Stimulated activated CD4-positive, alpha-beta T cell treated with anti-CD3 and anti-CD28 coated beads, Interleukin-15, amount 100 ng/mL, for 1 hour (primary cell): ENCODE data around the gene TMCO4.
"Not testable (repeated sequence)": the region's sequence is repeated elsewhere in the genome, so short reads cannot be mapped to it uniquely, and the experiment has no call there.

Source experiments
- DNase-seq, 2 donors: peaks; one replicate each; pipeline ENCODE4 v3.0.0-alpha.2; 2020; ENCODE audit warnings: low read depth in 1 of 2, low spot score in 1 of 2

TMCO4 gene

DNA sequence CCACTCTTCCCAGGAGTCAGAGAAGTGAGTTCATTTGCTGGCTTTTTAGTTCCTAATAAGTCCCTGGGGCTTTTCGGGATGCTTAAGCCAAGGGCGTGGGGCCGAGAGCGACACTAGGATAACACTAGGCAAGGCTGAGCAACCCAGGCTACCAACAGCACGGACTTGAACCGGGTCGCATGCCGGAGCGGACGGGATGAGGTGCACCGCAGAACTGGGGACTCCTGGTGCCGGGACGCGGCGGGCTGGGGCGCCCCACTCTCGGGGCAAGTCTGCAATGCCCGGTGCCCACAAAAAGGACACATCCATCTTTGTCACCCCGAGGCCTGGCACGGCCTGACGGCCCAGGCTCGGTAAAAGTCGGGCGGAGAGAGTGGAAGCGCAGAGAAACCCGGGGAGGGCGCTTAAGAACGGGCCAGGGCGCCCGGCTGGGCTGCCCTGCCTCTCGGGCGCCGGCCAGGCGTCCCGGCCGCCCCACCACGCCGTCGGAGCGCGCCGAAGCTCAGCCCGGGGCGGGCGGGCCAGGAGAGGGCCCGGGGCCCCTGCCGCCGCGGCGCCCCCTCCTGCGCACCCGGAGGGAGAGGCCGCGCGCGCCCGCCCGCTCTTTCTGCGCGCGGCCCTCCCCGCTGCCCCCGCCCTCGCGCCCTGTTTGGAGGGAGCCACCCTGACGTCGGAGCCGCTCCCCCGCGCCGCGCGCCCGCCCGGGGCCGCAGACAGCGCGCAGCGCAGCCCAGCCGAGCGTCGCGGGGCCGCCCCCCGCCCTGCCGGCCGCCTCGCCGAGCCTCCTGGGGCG is 155.9 kb downstream of the TMCO4 start, which contains the start of gene NBL1:
Gene NBL1 (plus strand): TSS at position 710 of the 793 bp plus-strand sequence. CDS start 10,720 bp downstream, outside the sequence.
- DNase-seq, result peak; percentile 57 to 62

DNA sequence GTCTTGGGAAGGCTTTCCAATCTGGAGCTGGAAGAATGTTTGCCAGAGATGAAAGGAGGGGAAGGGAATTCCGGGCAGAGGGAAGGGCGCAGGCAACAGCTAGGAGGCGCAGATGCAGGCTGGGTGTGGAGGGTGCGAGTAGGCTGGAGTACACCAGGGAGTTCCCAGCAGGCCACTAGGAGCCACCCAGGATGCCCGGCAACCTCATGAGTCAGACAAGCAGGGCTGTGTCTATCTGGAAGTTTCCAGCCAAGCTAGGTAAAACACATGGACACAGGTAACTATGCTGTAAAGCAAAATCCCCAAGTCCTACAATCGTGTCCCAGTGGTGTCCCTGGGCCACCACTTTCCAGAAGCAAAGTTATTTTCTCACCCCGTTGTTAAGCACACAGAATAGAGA is 156.6 kb downstream of the TMCO4 start:
- no peak for DNase-seq

DNA sequence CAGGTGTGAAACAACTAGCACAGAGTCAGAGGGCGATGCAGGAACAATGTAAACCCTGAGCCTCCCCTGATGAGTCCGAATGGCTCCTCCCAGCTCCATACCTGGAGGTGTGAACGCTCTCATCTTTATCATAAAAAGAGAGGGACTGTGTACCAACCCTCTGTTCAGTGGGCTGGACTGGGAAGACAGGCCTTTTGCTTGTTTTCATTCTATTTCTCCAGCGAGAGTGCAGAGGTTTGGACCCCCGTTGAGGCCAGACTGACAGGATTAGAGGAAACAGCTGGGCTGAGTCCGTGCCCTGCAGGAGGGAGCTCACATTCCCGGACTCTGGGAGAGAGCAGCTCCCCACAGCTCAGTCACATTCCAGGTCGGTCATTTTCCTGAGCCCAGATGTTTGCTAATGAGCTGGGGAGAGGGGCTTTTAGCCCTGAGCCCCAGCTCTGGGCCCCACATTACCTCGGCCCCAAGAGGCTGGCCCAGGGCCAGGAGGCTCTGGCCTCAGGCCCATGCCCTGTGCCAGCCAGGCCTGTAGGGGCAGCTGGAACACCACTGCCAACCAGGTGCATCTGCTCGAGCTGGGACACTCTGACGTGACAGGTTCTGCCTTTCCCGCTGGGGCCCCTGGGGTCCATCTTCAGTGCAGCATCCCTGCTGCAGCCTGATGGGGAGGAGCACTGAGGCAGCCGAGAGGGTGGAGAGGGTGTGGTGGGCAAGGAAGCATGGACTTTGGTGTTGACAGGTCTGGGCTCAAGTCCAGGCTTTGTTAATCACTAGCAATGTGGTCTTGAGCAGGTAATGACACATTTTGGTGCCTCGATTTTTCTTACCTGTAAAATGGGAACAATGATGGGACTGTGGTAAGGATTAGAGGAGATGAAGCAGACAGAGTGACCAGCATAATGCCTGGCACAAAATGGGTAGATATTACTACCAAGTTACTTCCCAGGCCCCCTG is 159.1 kb downstream of the TMCO4 start:
- no peak for DNase-seq

DNA sequence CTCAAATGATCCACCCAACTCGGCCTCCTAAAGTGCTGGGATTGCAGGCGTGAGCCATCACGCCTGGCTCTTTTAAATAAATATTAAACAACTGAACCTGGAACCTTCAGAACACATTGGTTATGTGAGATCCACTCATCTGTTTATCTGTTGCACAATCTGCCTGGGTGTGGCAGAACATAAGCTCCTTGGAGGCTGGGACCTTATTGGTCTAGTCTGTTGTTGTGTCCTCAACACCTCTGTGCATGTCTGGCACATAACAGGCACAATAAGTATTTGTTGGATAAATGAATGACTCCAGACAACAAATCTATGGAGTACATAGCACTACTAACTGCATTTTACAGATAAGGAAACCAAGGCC is 159.7 kb downstream of the TMCO4 start:
- no peak for DNase-seq

DNA sequence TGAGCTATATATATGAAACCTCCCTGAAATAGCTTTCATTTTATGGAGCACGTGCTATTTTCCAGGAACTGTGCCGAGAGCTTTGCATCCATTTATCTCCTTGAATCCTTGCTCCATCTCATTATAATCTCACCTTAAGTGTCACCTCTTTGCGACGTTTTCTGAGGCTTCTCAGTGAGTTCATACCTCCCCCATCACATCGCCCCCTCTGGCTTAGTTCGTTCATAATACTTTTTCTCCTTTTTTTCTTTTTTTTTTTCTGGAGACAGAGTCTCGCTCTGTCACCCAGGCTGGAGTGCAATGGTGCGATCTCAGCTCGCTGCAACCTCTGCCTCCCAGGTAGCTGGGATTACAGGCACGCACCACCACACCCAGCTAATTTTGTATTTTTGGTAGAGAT is 160.5 kb downstream of the TMCO4 start:
- not testable (repeated sequence) for DNase-seq

DNA sequence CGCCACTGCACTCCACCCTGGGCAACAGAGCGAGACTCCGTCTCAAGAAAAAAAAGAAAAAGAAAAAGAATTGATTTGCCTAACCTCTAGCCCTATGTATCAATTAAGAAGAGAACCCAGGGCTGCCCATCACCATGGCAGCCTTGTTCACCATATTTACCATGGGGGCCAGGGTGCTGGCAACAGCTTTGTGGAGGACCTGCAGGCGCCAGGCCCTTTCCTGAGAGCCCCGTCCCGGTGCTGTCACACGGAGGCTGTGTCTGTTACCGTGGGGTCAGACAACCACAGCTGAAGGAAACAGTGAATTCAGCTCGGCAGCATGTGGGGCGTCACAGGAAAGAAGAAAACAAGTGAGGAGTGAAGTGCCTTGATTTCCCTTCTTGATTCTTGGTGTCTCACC is 162.1 kb downstream of the TMCO4 start:
- DNase-seq, result no peak

DNA sequence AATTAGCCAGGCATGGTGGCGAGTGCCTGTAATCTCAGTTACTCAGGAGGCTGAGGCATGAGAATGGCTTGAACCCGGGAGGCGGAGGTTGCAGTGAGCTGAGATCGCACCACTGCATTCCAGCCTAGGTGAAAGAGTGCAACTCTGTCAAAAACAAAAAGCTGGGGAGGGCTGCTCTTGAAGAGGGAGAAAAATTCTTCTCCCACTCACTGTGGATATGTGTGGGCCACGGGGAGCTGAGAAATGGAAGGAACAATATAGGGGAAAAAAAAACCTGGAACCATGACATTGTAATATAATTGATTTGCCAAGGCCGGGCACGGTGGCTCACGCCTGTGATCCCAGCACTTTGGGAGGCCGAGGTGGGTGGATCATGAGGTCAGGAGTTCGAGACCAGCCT is 163.0 kb downstream of the TMCO4 start:
- DNase-seq, result not testable (repeated sequence)

DNA sequence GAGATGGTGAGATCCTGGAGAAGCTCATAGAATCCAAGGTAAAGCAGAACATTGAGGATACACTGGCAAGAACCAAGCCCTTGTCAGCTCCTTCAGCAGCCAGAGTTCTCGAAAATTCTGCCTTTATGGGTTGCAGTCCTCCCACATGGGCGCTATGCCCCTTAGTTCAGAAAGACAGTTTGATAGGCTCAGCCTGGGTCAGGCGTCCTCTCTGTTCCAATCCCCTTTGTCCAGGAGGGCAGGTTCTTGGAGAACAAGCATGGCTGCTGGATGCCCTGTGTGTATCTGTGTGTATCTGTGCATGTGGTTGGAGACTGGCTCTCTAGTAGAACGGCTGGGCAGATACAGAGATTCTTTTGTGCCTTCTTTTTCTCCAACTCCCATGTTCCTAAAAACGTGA is 163.7 kb downstream of the TMCO4 start:
- DNase-seq, result no peak

DNA sequence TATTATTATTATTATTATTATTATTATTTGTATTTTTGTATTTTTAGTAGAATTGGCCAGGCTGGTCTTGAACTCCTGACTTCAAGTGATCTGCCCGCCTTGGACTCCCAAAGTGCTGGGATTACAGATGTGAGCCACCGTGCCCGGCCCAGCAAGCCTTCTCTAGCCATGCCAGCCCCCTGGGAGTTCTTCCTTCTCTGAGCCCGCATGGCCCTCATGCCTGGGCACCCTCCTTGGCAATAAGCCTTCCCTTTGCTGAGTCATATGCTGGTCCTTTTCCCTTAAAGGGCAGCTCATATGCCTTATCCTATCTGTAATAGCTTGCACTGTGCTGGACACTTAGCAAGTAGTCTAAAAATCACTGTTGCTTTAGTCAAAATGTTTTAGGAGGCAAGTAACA is 164.1 kb downstream of the TMCO4 start:
- no peak for DNase-seq

DNA sequence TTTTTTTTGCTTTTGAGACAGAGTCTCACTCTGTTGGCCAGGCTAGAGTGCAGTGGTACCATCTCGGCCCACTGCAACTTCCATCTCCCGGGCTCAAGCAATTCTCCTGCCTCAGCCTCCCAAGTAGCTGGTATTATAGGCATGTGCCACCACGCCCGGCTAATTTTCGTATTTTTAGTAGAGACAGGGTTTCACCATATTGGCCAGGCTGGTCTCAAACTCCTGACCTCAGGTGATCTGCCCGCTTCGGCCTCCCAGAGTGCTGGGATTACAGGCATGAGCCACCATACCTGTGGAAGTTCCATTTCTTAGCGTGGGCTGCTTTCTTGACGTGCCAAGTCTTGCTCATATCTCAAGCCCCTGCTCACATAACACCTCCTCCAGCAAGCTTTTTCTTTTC is 164.7 kb downstream of the TMCO4 start:
- DNase-seq, result not testable (repeated sequence)

DNA sequence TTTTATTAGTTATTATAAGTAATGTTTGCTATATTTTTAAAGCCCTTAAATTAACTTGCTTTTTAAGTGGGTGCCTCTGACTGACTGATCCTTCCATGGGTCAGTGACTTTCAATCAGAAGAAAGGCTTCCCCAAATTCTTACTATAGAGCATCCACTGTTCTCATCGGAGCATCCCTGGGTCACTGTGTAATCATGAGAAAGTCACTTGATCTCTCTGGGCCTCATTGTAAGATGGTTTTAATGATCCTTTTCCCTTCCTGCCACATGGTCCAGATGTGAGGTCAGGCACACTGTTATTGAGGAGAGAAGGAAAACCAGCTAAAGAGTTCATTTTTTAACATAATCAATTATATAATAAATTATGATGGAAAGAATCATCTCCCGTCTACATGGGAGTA is 166.6 kb downstream of the TMCO4 start:
- no peak for DNase-seq
